ENCODE measurements around the gene GTPBP1.

GTPBP1 gene

GRCh38 chr22:38727530-38728451, 22.0 kb downstream of the GTPBP1 start:
- DNase-seq = no peak

GRCh38 chr22:38728871-38729796, 23.4 kb downstream of the GTPBP1 start:
- no peak for DNase-seq

GRCh38 chr22:38729946-38730345, 24.2 kb downstream of the GTPBP1 start:
- DNase-seq = no peak

- no peak for DNase-seq
Observed at GRCh38 chr22:38730411-38730871, 24.7 kb downstream of the GTPBP1 start.

GRCh38 chr22:38731703-38732161, 26.0 kb downstream of the GTPBP1 start:
- no peak for DNase-seq

GRCh38 chr22:38732251-38732815, 26.6 kb downstream of the GTPBP1 start:
- DNase-seq = no peak

GRCh38 chr22:38733329-38733723, 27.6 kb downstream of the GTPBP1 start:
- DNase-seq = no peak

GRCh38 chr22:38733724-38734381, 28.1 kb downstream of the GTPBP1 start:
- no peak for DNase-seq

- no peak for DNase-seq
Observed at GRCh38 chr22:38734421-38735100, 28.8 kb downstream of the GTPBP1 start.

GRCh38 chr22:38735126-38735464, 29.4 kb downstream of the GTPBP1 start:
- DNase-seq = no peak

- DNase-seq = no peak
Observed at GRCh38 chr22:38735465-38736256, 29.9 kb downstream of the GTPBP1 start.

- no peak for DNase-seq
Observed at GRCh38 chr22:38736257-38736570, 30.5 kb downstream of the GTPBP1 start.

GRCh38 chr22:38737302-38738060, 31.7 kb downstream of the GTPBP1 start:
- DNase-seq = no peak

- no peak for DNase-seq
Observed at GRCh38 chr22:38738475-38739070, 32.8 kb downstream of the GTPBP1 start.

- DNase-seq = no peak
Observed at GRCh38 chr22:38739300-38740055, 33.7 kb downstream of the GTPBP1 start.

- DNase-seq = no peak
Observed at GRCh38 chr22:38740116-38740723, 34.5 kb downstream of the GTPBP1 start.

GRCh38 chr22:38740754-38741153, 35.0 kb downstream of the GTPBP1 start:
- DNase-seq = no peak

- no peak for DNase-seq
Observed at GRCh38 chr22:38741166-38741565, 35.4 kb downstream of the GTPBP1 start.

- no peak for DNase-seq
Observed at GRCh38 chr22:38741576-38741975, 35.8 kb downstream of the GTPBP1 start.
